GDM1 (cell line): ENCODE measurements around the gene DPP4.

Experiments
- DNase-seq: peaks from one replicate; lab custom pipeline; 2025; lab: John Stamatoyannopoulos, UW

Gene DPP4

GRCh38 chr2:162017233-162017632, 56.8 kb downstream of the DPP4 start:
- DNase-seq = no peak

DNA sequence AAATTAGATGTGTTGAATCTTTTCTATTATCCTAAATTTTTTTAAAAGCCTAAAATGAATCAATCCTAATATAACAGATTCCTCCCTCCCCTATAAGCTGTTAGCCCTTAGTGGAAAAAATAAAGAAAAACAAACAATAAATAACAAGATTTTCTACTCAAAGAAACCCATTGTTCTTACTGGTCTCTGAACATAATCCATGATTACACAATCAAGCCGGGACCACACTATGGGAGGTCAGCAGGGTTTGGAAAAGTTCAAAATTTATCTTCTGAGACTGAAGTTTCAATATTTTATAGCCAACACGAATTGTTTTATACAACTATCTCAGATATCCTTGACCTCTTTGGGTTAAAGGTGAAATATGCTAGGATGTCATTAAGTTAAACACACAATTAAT, 57.9 kb downstream of the DPP4 start:
- no peak for DNase-seq

GRCh38 chr2:162014751-162015150, 59.3 kb downstream of the DPP4 start:
- DNase-seq = no peak

GRCh38 chr2:162013514-162014475, 60.2 kb downstream of the DPP4 start:
- DNase-seq = no peak

GRCh38 chr2:162012565-162013058, 61.4 kb downstream of the DPP4 start:
- DNase-seq = no peak

GRCh38 chr2:162011706-162012564, 62.1 kb downstream of the DPP4 start:
- no peak for DNase-seq

DNA sequence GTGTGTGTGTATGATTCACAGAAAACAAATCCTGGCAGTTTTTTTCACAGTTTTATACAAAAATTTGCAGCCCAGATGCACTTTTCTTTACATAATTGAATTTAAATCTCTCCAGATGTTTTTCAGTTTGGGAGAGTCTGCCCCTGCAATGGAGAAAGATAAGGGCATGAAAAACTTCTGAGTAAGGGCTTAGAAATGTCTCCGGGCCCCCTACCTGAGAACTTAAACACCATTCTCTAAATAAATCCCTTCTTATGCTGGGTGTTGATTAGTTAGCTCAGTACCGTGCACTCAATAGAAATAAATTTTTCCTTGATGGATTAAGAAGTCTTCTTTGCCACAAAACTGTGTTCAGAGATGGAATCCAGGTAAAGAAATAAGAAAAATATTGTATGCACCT, 64.5 kb downstream of the DPP4 start:
- DNase-seq = no peak

GRCh38 chr2:162007447-162008040, 66.5 kb downstream of the DPP4 start:
- DNase-seq = no peak

GRCh38 chr2:162006337-162006736, 67.7 kb downstream of the DPP4 start:
- DNase-seq = no peak

DNA sequence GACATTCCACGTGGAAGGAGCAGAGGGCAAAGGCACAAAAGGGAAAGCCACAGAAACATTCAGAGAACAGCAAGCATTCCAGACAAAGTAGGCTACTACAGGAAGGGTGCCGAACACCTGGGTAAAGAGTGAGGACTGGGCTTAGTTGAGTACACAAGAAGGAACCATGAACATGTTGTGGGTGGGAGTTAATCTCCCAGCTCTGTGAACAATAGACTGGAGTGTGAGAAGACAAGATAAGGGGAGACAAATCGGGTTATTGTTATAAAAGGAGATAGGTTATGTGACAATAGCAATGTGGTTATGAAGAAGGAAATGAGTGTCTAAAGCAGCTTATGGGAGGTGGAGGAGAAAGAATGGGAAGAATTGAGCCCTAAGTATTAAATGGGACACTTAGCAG, 70.0 kb downstream of the DPP4 start:
- DNase-seq = no peak

DNA sequence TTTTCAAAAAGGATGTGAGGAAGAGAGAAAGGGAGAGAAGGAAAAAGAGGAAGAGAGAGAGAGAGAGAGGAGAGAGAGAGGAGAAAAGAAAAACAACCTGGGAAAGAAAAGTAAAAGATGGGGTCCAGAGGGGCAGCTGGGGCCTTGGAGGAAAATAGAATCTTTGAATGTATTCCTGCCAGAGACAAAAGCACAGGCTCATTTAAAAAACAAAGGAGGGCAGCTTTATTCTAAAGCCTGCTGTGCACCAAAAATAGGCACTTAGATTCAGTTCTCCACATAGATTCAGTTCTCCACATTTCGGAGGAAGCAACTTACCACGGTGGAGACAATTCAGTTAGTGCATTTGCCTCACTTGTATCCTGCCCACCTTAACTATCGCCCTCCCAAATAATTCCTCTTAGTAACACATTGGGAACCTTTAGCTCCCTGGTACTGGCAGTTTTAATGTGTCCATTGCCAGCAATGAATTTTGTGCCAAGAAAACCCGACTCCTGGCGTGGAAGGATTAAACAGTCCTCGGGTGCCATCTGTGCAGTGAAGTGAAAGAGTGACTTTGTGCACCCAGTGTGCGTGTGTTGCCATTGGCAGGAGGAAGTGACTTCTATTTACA, 71.3 kb downstream of the DPP4 start:
- DNase-seq = no peak

DNA sequence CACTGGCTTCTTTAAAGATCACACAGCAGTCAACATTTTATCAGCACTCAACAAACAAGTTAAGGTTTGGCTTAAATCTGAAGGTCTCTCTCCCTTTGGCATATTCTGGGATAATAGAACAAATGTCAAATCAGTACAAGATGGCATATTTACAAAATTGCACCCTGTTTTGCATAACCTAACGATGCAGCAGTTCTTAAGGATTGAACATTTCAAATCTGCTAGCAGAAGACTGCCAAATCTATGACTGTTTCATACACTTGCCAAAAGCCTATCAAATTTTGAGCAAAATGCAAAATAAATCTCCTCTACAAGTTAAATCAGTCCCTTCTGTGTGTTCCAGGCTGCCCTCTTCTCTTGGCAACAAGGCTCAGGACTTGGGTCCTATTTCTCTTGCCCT, 73.6 kb downstream of the DPP4 start:
- DNase-seq = no peak

DNA sequence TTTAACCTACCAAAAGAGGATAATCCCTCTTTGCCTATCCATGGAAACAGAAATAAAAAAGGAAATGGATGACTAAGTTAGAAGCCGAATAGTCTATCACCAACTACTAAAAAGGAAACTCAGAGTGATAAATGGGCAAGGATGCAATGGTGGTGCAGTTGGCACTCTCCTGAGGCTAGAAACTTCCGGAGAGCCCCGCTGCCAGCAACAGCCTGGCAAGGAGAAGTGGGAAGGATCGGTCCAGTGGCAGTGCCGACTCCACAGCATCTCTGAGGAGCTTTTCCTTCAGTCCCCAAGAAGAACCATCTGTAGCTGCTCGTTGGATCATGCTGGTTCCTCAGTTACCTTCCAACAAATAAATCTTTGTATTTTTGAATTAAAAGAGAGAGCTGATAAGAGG, 74.7 kb downstream of the DPP4 start:
- DNase-seq = no peak

DNA sequence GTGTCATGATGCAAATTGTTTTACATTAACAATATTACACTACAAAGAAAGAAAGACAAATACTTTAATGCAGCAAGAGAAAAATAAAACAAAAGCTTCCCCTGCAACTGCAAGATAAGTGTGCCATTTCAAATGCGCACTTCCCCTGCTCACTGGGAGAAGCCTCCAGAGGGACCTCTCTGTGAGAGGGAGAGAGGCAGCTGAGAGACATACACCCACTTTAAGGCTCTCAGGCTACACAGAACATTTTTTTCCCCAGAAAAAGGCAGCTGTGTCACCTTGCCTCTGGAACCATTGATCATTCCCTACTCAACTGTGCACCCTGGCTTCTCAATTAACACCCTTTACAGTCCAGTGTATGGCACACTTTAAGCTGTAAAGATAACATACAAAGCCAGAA, 75.2 kb downstream of the DPP4 start:
- no peak for DNase-seq

- no peak for DNase-seq
Measured at GRCh38 chr2:161997916-161998471, 76.0 kb downstream of the DPP4 start.

GRCh38 chr2:161995553-161996016, 78.4 kb downstream of the DPP4 start:
- no peak for DNase-seq

GRCh38 chr2:161994761-161995520, 79.1 kb downstream of the DPP4 start:
- DNase-seq = peak; percentile 8

DNA sequence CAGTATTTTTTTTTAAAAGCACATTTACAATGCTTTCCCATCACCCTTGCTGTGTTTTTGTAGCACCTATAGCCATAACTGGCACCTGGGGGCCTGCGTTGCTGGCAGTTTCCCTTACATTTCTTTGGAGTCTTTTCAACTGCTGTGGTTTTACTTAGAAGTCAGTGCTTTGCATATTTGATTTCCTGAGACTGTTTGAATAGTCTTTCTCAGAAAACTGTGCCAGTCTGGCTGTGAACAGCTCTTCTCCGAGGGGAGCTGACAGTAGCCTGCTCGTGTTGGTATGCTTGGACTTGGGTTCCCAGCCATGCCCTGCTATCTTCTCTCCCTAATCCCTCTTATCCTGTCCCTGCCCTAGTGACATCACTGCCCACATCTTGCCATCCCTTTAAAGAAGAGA, 81.5 kb downstream of the DPP4 start:
- DNase-seq = no peak

GRCh38 chr2:161991991-161992390, 82.0 kb downstream of the DPP4 start:
- DNase-seq = no peak

DNA sequence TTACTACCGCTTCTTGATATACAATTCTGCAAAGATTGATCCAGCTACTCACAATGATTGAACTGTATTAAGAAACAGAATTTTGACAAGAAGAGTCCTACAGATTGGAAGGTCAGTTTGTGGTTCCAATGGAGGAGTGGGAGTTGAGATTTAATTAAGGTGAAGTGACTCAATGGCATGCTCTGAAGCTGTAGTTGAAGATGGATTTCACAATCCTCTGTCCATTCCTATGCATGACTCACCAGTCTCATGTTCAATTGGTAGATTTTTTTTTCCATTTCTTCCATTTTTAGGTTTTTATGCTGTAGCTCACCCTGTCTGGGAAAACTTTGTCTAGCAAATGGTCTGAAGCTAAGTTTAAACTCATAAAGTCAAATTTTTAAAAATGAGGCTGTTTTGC, 83.3 kb downstream of the DPP4 start:
- DNase-seq = no peak

DNA sequence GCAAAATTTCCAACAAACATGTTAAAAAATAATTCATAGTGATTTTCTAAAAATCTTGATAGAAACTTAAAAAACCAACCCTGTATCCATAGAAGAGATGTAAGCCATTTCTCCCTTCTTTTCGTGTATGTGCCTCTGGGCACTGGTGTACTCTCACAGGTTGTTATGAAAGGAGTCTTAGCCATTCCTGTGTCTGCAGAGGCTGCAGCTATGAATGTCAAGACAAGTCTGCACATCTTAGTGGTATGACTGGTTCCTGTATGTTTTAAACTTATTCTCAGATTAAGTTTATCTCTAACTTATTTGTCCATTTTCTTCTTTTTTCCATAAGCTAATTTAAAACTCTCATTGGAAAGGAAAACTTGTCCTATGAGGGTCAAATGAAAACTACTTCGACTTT, 84.0 kb downstream of the DPP4 start:
- DNase-seq = no peak
